ENCODE measurements around the gene PNPLA7.
"Not testable (repeated sequence)": the region's sequence is repeated elsewhere in the genome, so short reads cannot be mapped to it uniquely, and the experiment has no call there.

PNPLA7 gene

DNA sequence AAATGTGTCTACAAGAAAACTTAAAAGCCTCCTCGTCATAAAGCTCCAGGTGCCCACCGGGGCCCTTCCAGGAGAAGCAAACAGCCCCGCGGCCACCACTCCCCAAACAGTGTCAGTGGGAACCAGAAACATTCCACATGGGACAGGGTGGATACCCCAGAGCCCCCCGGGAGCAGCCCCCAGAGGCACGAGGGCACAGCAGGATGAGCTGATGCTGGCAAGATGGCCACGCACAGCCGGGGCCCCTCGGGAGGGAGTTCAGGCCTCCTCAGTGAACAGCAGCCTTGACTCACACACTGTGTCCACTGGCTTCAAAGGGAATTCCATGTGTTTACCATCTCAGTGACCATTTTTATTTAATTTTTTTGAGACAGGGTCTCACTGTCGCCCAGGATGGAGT is 137.8 kb downstream of the PNPLA7 start:
- TF ChIP-seq, protein P1, sequence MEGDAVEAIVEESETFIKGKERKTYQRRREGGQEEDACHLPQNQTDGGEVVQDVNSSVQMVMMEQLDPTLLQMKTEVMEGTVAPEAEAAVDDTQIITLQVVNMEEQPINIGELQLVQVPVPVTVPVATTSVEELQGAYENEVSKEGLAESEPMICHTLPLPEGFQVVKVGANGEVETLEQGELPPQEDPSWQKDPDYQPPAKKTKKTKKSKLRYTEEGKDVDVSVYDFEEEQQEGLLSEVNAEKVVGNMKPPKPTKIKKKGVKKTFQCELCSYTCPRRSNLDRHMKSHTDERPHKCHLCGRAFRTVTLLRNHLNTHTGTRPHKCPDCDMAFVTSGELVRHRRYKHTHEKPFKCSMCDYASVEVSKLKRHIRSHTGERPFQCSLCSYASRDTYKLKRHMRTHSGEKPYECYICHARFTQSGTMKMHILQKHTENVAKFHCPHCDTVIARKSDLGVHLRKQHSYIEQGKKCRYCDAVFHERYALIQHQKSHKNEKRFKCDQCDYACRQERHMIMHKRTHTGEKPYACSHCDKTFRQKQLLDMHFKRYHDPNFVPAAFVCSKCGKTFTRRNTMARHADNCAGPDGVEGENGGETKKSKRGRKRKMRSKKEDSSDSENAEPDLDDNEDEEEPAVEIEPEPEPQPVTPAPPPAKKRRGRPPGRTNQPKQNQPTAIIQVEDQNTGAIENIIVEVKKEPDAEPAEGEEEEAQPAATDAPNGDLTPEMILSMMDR (IDR thresholded peaks at IDR 0.05; ENCODE audit: low read depth, low read length) = no peak
- H3K4me3 ChIP-seq (ENCODE audit: low read depth, low read length) = no peak overlapping the region
- no peaks in the 10 kb centered on the region for H3K9me3 ChIP-seq (ENCODE audit: severe bottlenecking)
- H3K36me3 ChIP-seq = no peaks in the 10 kb centered on the region
- DNase-seq = no peak
- no peak overlapping the region for H3K27ac ChIP-seq
- no peaks in the 10 kb centered on the region for H3K27me3 ChIP-seq (ENCODE audit: insufficient read depth, low read depth, severe bottlenecking)

DNA sequence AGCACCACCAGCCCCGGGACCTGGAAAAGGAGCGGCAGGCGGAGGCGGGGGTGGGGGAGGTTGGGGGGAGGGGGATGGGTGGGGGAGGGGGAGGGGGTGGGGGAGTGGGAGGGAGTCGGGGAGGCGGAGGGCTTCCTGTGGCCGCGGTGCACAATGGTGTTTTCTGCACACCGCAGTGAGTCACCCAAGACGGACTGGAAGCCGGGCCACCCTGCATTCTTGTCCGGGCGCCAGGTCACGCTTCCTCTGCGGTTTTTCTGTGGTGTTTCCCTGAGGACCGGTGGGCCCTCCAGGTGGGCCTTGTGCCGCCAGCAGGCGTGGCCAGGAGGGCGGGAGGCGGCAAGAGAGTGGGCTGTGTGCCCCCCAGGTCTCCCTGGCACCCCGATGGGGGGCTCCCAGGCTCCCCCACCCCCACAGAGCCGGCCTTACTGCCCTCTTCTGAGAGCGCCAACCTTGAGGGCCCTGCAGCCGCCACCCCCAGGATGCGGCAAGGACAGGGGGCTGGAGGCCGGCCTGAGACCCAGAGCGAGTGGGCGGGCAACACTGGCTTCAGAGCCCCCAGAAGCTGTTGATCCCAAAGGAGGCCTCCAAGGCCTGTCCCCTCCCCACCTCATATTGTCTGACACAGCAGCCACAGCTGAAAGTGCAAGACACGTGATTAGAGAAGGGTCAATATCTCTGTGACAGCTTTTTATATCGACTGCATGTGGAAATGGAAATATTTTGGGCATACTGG is 138.4 kb downstream of the PNPLA7 start:
- Histone ChIP-seq H3K27ac (no peak overlapping the region), H3K4me3 (ENCODE audit: low read depth, low read length) (no peak overlapping the region), H3K36me3 (no peaks in the 10 kb centered on the region), H3K27me3 (ENCODE audit: insufficient read depth, low read depth, severe bottlenecking) (no peaks in the 10 kb centered on the region), H3K9me3 (ENCODE audit: severe bottlenecking) (no peaks in the 10 kb centered on the region)
- DNase-seq = no peak
- TF ChIP-seq, protein P1 (IDR thresholded peaks at IDR 0.05; ENCODE audit: low read depth, low read length) = no peak

DNA sequence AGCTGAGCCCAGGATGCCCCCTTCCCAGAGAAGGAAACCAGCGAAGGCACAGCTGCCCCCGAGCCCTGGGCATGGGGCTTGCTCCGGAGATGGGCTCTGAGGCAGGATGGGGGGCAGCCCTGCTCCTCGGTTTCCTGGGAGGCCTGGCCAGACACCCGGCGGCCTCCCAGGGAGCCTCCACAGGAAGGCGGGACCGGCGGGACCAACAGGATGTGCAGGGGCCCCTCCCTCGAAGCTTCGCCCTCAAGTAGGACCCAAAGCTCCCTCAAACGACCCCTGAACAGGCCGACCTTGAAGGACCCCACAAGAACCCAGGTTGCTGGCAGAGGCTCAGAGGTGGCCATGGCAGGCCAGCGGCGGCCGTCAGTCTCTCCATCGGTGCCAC is 138.9 kb downstream of the PNPLA7 start:
- H3K4me3 ChIP-seq (ENCODE audit: low read depth, low read length) = no peak overlapping the region
- H3K36me3 ChIP-seq = no peaks in the 10 kb centered on the region
- no peak overlapping the region for H3K27ac ChIP-seq
- TF ChIP-seq, protein P1 (IDR thresholded peaks at IDR 0.05; ENCODE audit: low read depth, low read length) = no peak
- DNase-seq = no peak
- no peaks in the 10 kb centered on the region for H3K27me3 ChIP-seq (ENCODE audit: insufficient read depth, low read depth, severe bottlenecking)
- no peaks in the 10 kb centered on the region for H3K9me3 ChIP-seq (ENCODE audit: severe bottlenecking)

DNA sequence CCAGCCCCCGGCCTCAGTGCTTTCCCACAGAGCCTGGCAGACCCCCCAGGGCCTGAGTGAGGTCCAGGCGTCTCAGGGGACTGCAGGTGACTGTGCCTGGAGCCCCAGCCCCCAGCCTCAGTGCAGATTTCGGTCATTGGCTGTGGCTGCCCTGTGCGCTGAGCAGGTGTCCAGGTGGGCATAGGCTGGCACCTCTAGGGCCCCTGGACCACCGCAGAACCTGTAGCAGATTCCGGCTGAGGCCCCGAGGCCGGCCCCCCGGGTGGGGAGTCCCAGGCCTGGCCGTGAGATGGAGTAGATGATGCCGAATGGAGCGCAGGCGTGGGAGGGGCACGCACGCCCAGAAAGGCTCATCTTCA is 139.3 kb downstream of the PNPLA7 start:
- Histone ChIP-seq H3K36me3 (no peaks in the 10 kb centered on the region), H3K4me3 (ENCODE audit: low read depth, low read length) (no peak overlapping the region), H3K27ac (no peak overlapping the region), H3K9me3 (ENCODE audit: severe bottlenecking) (no peaks in the 10 kb centered on the region), H3K27me3 (ENCODE audit: insufficient read depth, low read depth, severe bottlenecking) (no peaks in the 10 kb centered on the region)
- TF ChIP-seq, protein P1 (IDR thresholded peaks at IDR 0.05; ENCODE audit: low read depth, low read length) = no peak
- no peak for DNase-seq

DNA sequence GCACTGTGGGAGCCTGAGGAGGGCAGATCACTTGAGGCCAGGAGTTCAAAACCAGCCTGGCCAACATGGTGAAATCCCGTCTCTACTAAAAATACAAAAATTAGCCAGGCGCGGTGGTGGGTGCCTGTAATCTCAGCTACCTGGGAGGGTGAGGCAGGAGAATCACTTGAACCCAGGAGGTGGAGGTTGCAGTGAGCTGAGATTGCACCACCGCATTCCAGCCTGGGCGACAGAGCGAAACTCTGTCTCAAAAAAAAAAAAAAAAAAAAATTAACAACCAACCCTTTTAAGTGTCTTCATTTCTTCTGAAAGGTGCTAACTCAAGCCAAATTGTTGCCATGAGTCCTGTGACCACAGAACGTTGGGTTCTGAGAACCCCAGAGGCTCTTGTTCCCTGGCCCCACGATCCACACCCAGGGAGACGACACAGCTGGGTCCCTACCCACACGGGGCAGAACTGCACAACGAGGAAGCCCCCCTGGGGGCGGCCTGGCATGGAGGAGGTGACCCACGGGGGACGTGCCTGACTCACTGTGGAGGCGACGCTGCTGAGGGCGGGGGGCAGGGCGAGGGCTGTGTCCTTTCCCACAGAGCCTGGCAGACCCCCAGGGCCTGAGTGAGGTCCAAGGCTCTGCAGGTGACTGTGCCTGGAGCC is 139.8 kb downstream of the PNPLA7 start:
- DNase-seq; H3K4me3 ChIP-seq (ENCODE audit: low read depth, low read length); H3K27ac ChIP-seq; H3K36me3 ChIP-seq; H3K27me3 ChIP-seq (ENCODE audit: insufficient read depth, low read depth, severe bottlenecking); H3K9me3 ChIP-seq (ENCODE audit: severe bottlenecking): not testable (repeated sequence)
